Measurements from ENCODE around the gene INTS11.

- TF ChIP-seq POLR2AphosphoS5 (IDR thresholded peaks at IDR 0.05; ENCODE audit: low read depth, low read length) (no peak), EZH2 (IDR thresholded peaks at IDR 0.05) (no peak), POLR2A (IDR thresholded peaks at IDR 0.05; ENCODE audit: borderline replicate concordance, extremely low read depth, insufficient read depth, insufficient read length) (no peak), RAD21 (IDR thresholded peaks at IDR 0.05; ENCODE audit: low read depth) (no peak), SRF (IDR thresholded peaks at IDR 0.05; ENCODE audit: low read depth) (no peak), CEBPB (IDR thresholded peaks at IDR 0.05; ENCODE audit: low read depth) (no peak), SIN3A (IDR thresholded peaks at IDR 0.05; ENCODE audit: low read depth) (no peak), ELF1 (IDR thresholded peaks at IDR 0.05; ENCODE audit: borderline replicate concordance, low read depth) (no peak), EZH2phosphoT487 (IDR thresholded peaks at IDR 0.05; ENCODE audit: borderline replicate concordance) (no peak), YY1 (IDR thresholded peaks at IDR 0.05; ENCODE audit: extremely low read depth, insufficient replicate concordance, low read depth, low read length) (no peak)
- TF ChIP-seq, protein P1, sequence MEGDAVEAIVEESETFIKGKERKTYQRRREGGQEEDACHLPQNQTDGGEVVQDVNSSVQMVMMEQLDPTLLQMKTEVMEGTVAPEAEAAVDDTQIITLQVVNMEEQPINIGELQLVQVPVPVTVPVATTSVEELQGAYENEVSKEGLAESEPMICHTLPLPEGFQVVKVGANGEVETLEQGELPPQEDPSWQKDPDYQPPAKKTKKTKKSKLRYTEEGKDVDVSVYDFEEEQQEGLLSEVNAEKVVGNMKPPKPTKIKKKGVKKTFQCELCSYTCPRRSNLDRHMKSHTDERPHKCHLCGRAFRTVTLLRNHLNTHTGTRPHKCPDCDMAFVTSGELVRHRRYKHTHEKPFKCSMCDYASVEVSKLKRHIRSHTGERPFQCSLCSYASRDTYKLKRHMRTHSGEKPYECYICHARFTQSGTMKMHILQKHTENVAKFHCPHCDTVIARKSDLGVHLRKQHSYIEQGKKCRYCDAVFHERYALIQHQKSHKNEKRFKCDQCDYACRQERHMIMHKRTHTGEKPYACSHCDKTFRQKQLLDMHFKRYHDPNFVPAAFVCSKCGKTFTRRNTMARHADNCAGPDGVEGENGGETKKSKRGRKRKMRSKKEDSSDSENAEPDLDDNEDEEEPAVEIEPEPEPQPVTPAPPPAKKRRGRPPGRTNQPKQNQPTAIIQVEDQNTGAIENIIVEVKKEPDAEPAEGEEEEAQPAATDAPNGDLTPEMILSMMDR (IDR thresholded peaks at IDR 0.05 in 2 of 3, conservative IDR thresholded peaks at IDR 0.05 in 1 of 3; ENCODE audit: borderline replicate concordance in 1 of 3, insufficient read depth in 1 of 3, low read depth in 2 of 3, low read length in 2 of 3): no peak
- TF ChIP-seq, protein P2, sequence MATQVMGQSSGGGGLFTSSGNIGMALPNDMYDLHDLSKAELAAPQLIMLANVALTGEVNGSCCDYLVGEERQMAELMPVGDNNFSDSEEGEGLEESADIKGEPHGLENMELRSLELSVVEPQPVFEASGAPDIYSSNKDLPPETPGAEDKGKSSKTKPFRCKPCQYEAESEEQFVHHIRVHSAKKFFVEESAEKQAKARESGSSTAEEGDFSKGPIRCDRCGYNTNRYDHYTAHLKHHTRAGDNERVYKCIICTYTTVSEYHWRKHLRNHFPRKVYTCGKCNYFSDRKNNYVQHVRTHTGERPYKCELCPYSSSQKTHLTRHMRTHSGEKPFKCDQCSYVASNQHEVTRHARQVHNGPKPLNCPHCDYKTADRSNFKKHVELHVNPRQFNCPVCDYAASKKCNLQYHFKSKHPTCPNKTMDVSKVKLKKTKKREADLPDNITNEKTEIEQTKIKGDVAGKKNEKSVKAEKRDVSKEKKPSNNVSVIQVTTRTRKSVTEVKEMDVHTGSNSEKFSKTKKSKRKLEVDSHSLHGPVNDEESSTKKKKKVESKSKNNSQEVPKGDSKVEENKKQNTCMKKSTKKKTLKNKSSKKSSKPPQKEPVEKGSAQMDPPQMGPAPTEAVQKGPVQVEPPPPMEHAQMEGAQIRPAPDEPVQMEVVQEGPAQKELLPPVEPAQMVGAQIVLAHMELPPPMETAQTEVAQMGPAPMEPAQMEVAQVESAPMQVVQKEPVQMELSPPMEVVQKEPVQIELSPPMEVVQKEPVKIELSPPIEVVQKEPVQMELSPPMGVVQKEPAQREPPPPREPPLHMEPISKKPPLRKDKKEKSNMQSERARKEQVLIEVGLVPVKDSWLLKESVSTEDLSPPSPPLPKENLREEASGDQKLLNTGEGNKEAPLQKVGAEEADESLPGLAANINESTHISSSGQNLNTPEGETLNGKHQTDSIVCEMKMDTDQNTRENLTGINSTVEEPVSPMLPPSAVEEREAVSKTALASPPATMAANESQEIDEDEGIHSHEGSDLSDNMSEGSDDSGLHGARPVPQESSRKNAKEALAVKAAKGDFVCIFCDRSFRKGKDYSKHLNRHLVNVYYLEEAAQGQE (IDR thresholded peaks at IDR 0.05; ENCODE audit: low read depth): no peak
- TF ChIP-seq, protein P3, sequence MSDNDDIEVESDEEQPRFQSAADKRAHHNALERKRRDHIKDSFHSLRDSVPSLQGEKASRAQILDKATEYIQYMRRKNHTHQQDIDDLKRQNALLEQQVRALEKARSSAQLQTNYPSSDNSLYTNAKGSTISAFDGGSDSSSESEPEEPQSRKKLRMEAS (IDR thresholded peaks at IDR 0.05): no peak
- TF ChIP-seq, protein P4, sequence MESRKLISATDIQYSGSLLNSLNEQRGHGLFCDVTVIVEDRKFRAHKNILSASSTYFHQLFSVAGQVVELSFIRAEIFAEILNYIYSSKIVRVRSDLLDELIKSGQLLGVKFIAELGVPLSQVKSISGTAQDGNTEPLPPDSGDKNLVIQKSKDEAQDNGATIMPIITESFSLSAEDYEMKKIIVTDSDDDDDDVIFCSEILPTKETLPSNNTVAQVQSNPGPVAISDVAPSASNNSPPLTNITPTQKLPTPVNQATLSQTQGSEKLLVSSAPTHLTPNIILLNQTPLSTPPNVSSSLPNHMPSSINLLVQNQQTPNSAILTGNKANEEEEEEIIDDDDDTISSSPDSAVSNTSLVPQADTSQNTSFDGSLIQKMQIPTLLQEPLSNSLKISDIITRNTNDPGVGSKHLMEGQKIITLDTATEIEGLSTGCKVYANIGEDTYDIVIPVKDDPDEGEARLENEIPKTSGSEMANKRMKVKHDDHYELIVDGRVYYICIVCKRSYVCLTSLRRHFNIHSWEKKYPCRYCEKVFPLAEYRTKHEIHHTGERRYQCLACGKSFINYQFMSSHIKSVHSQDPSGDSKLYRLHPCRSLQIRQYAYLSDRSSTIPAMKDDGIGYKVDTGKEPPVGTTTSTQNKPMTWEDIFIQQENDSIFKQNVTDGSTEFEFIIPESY (IDR thresholded peaks at IDR 0.05; ENCODE audit: extremely low read depth, insufficient replicate concordance, low read length): no peak
These were observed 38.7 kb downstream of the INTS11 start for GRCh38 chr1:1285611-1286311.

All from HCT116 (cell line).